Parathyroid adenoma (tissue), 2 donors: ENCODE measurements around the gene EDC3.
"Not testable (repeated sequence)": the region's sequence is repeated elsewhere in the genome, so short reads cannot be mapped to it uniquely, and the experiment has no call there.

Experiments used
- H2AFZ ChIP-seq: fragments of 300-600 bp; sonication (generic); one replicate; pipeline ENCODE4 v1.7.0; 2017; ENCODE audit warnings: antibody characterized with exemption, mild to moderate bottlenecking
- H3K27ac ChIP-seq: fragments of 300-600 bp; sonication (generic); one replicate; pipeline ENCODE4 v1.7.0; 2017
- H3K27me3 ChIP-seq: fragments of 300-600 bp; sonication (generic); one replicate; pipeline ENCODE4 v1.7.0; 2017; ENCODE audit warnings: low read length; ENCODE audit not compliant: control insufficient read depth, insufficient read depth
- H3K36me3 ChIP-seq: fragments of 300-600 bp; sonication (generic); one replicate; pipeline ENCODE4 v1.7.0; 2017; ENCODE audit warnings: low read length; ENCODE audit not compliant: control insufficient read depth, insufficient read depth
- H3K4me1 ChIP-seq: fragments of 300-600 bp; sonication (generic); one replicate; pipeline ENCODE4 v1.7.0; 2017; ENCODE audit warnings: control low read depth
- H3K4me2 ChIP-seq: fragments of 300-600 bp; sonication (generic); one replicate; pipeline ENCODE4 v1.7.0; 2017; ENCODE audit warnings: low read length
- H3K4me3 ChIP-seq: fragments of 300-600 bp; sonication (generic); one replicate; pipeline ENCODE4 v1.7.0; 2017; ENCODE audit warnings: low read depth, low read length
- H3K79me2 ChIP-seq: fragments of 300-600 bp; sonication (generic); one replicate; pipeline ENCODE4 v1.7.0; 2017; ENCODE audit warnings: control low read depth
- H3K9ac ChIP-seq: fragments of 300-600 bp; sonication (generic); one replicate; pipeline ENCODE4 v1.7.0; 2017; ENCODE audit warnings: mild to moderate bottlenecking
- H3K9me3 ChIP-seq: fragments of 300-600 bp; sonication (generic); one replicate; pipeline ENCODE4 v1.7.0; 2017; ENCODE audit warnings: low read length; ENCODE audit not compliant: control insufficient read depth
- TF ChIP-seq, protein P1 (sequence below): fragments of 300-600 bp; sonication (generic); IDR thresholded peaks from one replicate; pipeline ENCODE4 v1.7.0; 2017; ENCODE audit warnings: antibody characterized with exemption, mild to moderate bottlenecking
- donor health status: primary hyperparathyroidism.

Gene EDC3

DNA sequence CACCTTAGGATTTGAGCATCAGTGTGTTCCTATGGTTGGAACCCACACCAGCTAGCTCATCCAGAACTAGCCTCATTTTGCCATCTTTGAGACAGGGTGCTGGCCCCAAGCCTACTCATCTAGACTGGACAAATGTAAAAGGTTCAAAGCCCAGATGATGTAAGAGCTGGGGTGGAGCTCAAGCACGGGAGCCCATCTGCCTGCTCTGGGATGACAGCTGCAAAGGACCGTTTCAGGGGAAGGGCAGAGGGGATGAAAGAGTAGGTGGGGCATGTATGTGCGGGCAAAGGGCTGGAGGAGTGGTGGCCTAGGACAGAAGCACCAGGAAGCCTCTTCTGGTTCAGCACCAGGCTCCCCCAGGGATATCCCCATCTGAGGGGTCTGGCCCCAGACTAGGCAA, 64.4 kb downstream of the EDC3 start:
- no peaks in the 10 kb centered on the region for H3K79me2 ChIP-seq
- no peak overlapping the region for H3K4me3 ChIP-seq
- H2AFZ ChIP-seq: no peak overlapping the region
- H3K9ac ChIP-seq: no peak overlapping the region
- no peak overlapping the region for H3K4me2 ChIP-seq
- no peaks in the 10 kb centered on the region for H3K9me3 ChIP-seq
- no peak overlapping the region for H3K27ac ChIP-seq
- H3K27me3 ChIP-seq: no peaks in the 10 kb centered on the region
- H3K36me3 ChIP-seq: no peaks in the 10 kb centered on the region
- TF ChIP-seq, protein P1, sequence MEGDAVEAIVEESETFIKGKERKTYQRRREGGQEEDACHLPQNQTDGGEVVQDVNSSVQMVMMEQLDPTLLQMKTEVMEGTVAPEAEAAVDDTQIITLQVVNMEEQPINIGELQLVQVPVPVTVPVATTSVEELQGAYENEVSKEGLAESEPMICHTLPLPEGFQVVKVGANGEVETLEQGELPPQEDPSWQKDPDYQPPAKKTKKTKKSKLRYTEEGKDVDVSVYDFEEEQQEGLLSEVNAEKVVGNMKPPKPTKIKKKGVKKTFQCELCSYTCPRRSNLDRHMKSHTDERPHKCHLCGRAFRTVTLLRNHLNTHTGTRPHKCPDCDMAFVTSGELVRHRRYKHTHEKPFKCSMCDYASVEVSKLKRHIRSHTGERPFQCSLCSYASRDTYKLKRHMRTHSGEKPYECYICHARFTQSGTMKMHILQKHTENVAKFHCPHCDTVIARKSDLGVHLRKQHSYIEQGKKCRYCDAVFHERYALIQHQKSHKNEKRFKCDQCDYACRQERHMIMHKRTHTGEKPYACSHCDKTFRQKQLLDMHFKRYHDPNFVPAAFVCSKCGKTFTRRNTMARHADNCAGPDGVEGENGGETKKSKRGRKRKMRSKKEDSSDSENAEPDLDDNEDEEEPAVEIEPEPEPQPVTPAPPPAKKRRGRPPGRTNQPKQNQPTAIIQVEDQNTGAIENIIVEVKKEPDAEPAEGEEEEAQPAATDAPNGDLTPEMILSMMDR: no peak
- H3K4me1 ChIP-seq: no peaks in the 10 kb centered on the region

DNA sequence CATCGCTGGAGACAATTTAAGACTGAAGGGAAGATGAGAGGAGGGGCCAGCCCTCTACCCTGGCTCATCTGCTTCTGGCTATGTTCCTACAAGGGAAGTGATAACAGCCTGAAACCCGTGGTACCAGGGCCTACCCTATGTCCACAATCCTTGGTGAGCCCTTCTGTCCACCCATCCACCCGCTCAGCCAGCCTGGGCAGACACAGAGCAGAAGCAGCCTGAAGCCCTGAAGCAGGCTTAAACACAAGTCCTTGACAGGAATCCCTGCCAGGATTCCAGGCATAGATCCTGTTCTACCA, 64.8 kb downstream of the EDC3 start:
- Histone ChIP-seq H3K36me3 (no peaks in the 10 kb centered on the region), H3K9ac (no peak overlapping the region), H3K79me2 (no peaks in the 10 kb centered on the region), H3K4me3 (no peak overlapping the region), H2AFZ (no peak overlapping the region), H3K27me3 (no peaks in the 10 kb centered on the region), H3K4me2 (no peak overlapping the region), H3K4me1 (no peaks in the 10 kb centered on the region), H3K27ac (no peak overlapping the region), H3K9me3 (no peaks in the 10 kb centered on the region)
- TF ChIP-seq, protein P1: no peak

DNA sequence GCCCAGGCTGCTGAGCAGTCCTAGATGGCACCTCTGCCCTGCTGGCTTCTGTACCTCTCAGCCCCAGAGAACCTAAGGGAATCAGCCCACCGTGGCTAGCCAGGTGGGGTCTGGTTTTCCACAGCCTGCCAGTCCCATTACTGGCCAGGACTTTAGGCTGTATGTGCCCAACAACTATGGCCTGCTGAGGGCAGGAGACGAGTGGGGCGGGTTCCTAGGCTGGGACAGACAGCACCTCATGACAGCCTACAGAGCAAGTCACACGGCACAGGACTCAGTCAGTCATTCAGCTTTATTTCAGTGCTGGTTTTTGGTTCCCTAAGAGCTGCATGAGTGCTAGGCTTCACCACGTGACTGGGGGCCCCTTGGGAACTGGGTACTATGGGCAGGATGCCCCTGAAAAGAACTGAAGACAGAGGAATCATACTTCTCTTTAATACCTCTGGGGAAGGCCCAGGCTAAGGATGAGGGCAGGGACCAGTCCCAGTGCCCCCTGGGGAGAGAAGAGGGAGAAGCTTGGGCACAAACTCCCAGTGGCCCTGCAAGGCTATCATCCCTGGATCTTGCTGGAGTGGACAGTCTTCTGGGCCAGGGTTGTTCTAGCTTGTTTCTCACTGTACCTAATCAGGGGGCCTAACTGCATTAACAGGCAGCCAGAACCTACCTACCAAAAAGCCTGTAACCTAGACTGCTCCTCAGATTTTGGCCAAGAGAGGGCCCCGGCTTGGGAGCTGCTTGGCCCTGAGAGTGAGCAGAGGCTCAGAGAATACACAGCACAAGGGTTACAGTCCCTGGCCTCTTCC, 65.3 kb downstream of the EDC3 start:
- H3K9me3 ChIP-seq: no peaks in the 10 kb centered on the region
- no peaks in the 10 kb centered on the region for H3K27me3 ChIP-seq
- H3K4me3 ChIP-seq: no peak overlapping the region
- no peak overlapping the region for H3K4me2 ChIP-seq
- no peak overlapping the region for H3K9ac ChIP-seq
- H3K27ac ChIP-seq: no peak overlapping the region
- no peaks in the 10 kb centered on the region for H3K79me2 ChIP-seq
- H2AFZ ChIP-seq: no peak overlapping the region
- H3K4me1 ChIP-seq: no peaks in the 10 kb centered on the region
- H3K36me3 ChIP-seq: no peaks in the 10 kb centered on the region
- TF ChIP-seq, protein P1: no peak

DNA sequence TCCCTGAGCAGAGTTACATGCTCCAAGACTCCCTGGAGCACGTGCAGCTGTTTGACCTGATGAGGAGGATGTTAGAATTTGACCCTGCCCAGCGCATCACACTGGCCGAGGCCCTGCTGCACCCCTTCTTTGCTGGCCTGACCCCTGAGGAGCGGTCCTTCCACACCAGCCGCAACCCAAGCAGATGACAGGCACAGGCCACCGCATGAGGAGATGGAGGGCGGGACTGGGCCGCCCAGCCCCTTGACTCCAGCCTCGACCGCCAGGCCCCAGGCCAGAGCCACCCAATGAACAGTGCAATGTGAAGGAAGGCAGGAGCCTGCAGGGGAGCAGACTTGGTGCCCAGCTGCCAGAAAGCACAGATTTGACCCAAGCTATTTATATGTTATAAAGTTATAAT, 66.1 kb downstream of the EDC3 start:
- not testable (repeated sequence) for H3K79me2 ChIP-seq, H3K9me3 ChIP-seq, H3K27me3 ChIP-seq, H3K36me3 ChIP-seq, H3K4me2 ChIP-seq, H2AFZ ChIP-seq, H3K9ac ChIP-seq, H3K27ac ChIP-seq, H3K4me3 ChIP-seq, H3K4me1 ChIP-seq

DNA sequence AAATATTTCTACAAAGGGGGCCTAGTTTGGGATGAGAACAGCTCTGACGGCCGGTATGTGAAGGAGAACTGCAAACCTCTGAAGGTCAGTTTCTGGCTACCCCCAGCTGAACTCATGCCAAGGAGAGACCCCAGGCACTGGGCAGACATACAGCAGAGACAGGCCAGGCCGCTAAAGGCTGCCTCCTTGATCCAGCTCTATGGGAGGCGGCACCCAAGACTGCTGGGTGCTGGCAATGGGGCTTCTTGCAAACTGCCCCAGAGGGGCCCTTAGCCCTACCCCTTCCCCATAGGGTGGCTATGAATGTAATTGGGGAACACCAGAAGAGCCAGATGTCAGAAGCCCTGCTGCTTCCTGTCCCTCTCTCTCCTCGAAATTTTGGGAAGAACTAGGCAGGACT, 66.9 kb downstream of the EDC3 start:
- Histone ChIP-seq H3K27ac (no peak overlapping the region), H3K79me2 (no peaks in the 10 kb centered on the region), H3K4me3 (no peak overlapping the region), H3K27me3 (no peaks in the 10 kb centered on the region), H3K4me1 (no peaks in the 10 kb centered on the region), H3K9ac (no peak overlapping the region), H3K4me2 (no peak overlapping the region), H3K9me3 (no peaks in the 10 kb centered on the region), H3K36me3 (no peaks in the 10 kb centered on the region), H2AFZ (no peak overlapping the region)
- TF ChIP-seq, protein P1: no peak
